Lung (tissue), 12 donors: ENCODE data around the gene TMCC3. TPM values are rescaled to one million over a fixed set of nuclear protein-coding genes. Genes with fewer than 3 reads are reported as not detected.
A peak's percentile ranks its signal among the peaks of the same experiment; 100 is the strongest.

ENCODE experiments used
- ATAC-seq: fragments of 200-7000 bp; cut with Tn5 transposase; one replicate; pipeline ENCODE4 v1.9.1; 2020; ENCODE audit warnings: moderate number of reproducible peaks; ENCODE audit not compliant: insufficient read depth, low FRiP score
- DNase-seq, 3 donors: peaks; one replicate each; pipeline ENCODE4 v3.0.0-alpha.2; 2013 to 2017
- H3K27ac ChIP-seq, 2 donors: one replicate each; pipeline ENCODE4 v1.5.1; 2013; ENCODE audit warnings: mild to moderate bottlenecking in 2 of 2, moderate library complexity in 2 of 2, control low read depth in 1 of 2, inconsistent platforms in 1 of 2, low read depth in 1 of 2, low read length in 1 of 2
- H3K27me3 ChIP-seq, 3 donors: one replicate each; pipeline ENCODE4 v1.5.1; 2013; ENCODE audit warnings: low read length in 2 of 3; ENCODE audit not compliant: control insufficient read depth in 3 of 3, insufficient read depth in 3 of 3
- H3K36me3 ChIP-seq, 4 donors: one replicate each; pipeline ENCODE4 v1.5.1; 2013; ENCODE audit warnings: low read length in 4 of 4, mild to moderate bottlenecking in 1 of 4, moderate library complexity in 1 of 4; ENCODE audit not compliant: control insufficient read depth in 4 of 4, insufficient read depth in 4 of 4
- H3K4me1 ChIP-seq, 5 donors: one replicate each; pipeline ENCODE4 v1.5.1; 2013; ENCODE audit warnings: low read length in 5 of 5, mild to moderate bottlenecking in 2 of 5, moderate library complexity in 1 of 5; ENCODE audit not compliant: control insufficient read depth in 5 of 5, insufficient read depth in 5 of 5
- H3K4me3 ChIP-seq: one replicate; pipeline ENCODE4 v1.5.1; 2013; ENCODE audit warnings: mild to moderate bottlenecking, control low read depth, moderate library complexity
- H3K9ac ChIP-seq, 2 donors: one replicate each; pipeline ENCODE4 v1.5.1; 2013; ENCODE audit warnings: low read length in 2 of 2, control low read depth in 1 of 2; ENCODE audit not compliant: insufficient read depth in 1 of 2
- H3K9me3 ChIP-seq, 4 donors: one replicate each; pipeline ENCODE4 v1.5.1; 2013; ENCODE audit warnings: low read length in 3 of 4, mild to moderate bottlenecking in 1 of 4, moderate library complexity in 1 of 4; ENCODE audit not compliant: control insufficient read depth in 4 of 4, insufficient read depth in 3 of 4
- CTCF ChIP-seq: IDR thresholded peaks from 2 replicates; pipeline ENCODE4 v1.5.1; 2012; ENCODE audit warnings: mild to moderate bottlenecking; ENCODE audit errors: control extremely low read depth, extremely low read depth
- WGBS, 2 donors: extraction: QIAGEN DNeasy Blood & Tissue Kit; methylation state at CpG; one replicate each; pipeline ENCODE4 v1.1.7; 2013; 5-methylcytosine and 5-hydroxymethylcytosine counted together
- polyA plus RNA-seq, 2 donors: library from polyadenylated mRNA; stranded (reverse); fragments of 200-250 nt; gene quantifications; one replicate each; pipeline ENCODE4 v1.2.1, GENCODE V29; 2013
- total RNA-seq, 2 donors: library from RNA; depleted of rRNA in 1 of 2; stranded (reverse); fragments of >200 nt in 1 of 2; gene quantifications; one replicate each; pipeline ENCODE4 v1.2.1, GENCODE V29; 2014 to 2021
- donor health status: control.
- donor health status: control.
- donor health status: Bipolar disorder and iron deficiency.
- donor health status: healthy.
- donor health status: DM: yes; HTN: yes; CAD: no.

Gene TMCC3
- total and polyA plus RNA-seq, 4 donors = 1.7 to 17.8 (median 7.6) TPM

GRCh38 chr12:94643606-94644005 is 6.8 kb downstream of the TMCC3 start:
- Histone ChIP-seq H3K4me1 (peaks cover 0 to 6% (median 2%) of the 10 kb centered on the region in 5 donors), H3K9ac (no peak overlapping the region), H3K36me3 (peaks cover 0 to 1% (median 0%) of the 10 kb centered on the region in 4 donors), H3K9me3 (no peaks in the 10 kb centered on the region), H3K4me3 (no peak overlapping the region), H3K27ac (no peak overlapping the region), H3K27me3 (no peaks in the 10 kb centered on the region)
- TF ChIP-seq CTCF = no peak
- no peak for DNase-seq
- WGBS, 2 donors = 40 to 66% methylated on average over 3 of the region's 3 CpGs
- no peak for ATAC-seq

GRCh38 chr12:94641283-94641682 is 9.1 kb downstream of the TMCC3 start:
- 93% methylated on average over 7 of the region's 7 CpGs for WGBS, 2 donors
- Histone ChIP-seq H3K27me3 (no peaks in the 10 kb centered on the region), H3K4me3 (no peak overlapping the region)

GRCh38 chr12:94640134-94640928 is 10.0 kb downstream of the TMCC3 start:
- no peak overlapping the region for H3K27ac ChIP-seq
- no peaks in the 10 kb centered on the region for H3K27me3 ChIP-seq
- H3K4me3 ChIP-seq = no peak overlapping the region
- no peak overlapping the region for H3K9ac ChIP-seq
- no peak for TF ChIP-seq CTCF
- H3K36me3 ChIP-seq = peaks cover 0 to 1% (median 0%) of the 10 kb centered on the region in 4 donors
- H3K9me3 ChIP-seq = no peaks in the 10 kb centered on the region
- WGBS, 2 donors = 35 to 74% methylated on average over 10 of the region's 10 CpGs
- H3K4me1 ChIP-seq = peaks cover 0 to 6% (median 0%) of the 10 kb centered on the region in 5 donors
- DNase-seq (peak in 1 of 3 donors; percentile 12), ATAC-seq (no peak)

More at GRCh38 chr12:94641283-94641682, 9.1 kb downstream of the TMCC3 start:
- Histone ChIP-seq H3K9ac (no peak overlapping the region), H3K36me3 (peaks cover 0 to 1% (median 0%) of the 10 kb centered on the region in 4 donors), H3K9me3 (no peaks in the 10 kb centered on the region), H3K27ac (no peak overlapping the region), H3K4me1 (peaks cover 0 to 6% (median 0%) of the 10 kb centered on the region in 5 donors)
- TF ChIP-seq CTCF = no peak
- ATAC-seq = no peak
- DNase-seq = no peak
